Panc1 (cell line): ENCODE data around the gene ZNF845. TPM values are rescaled to one million over a fixed set of nuclear protein-coding genes. Genes with fewer than 3 reads are reported as not detected.
"Not testable (repeated sequence)": the region's sequence is repeated elsewhere in the genome, so short reads cannot be mapped to it uniquely, and the experiment has no call there.

Source experiments
- ATAC-seq: fragments of 200-7000 bp; cut with Tn5 transposase; 2 replicates; pipeline ENCODE4 v1.9.1; 2020; ENCODE audit warnings: mild to moderate bottlenecking, moderate library complexity
- BruUV-seq: library from RNA; stranded (reverse); fragments of 400-500 nt; replicated peaks from 2 replicates; lab custom pipeline; 2021; lab: Mats Ljungman, UMichigan
- CTCF ChIA-PET: fragments of 300-600 bp; sonication (Branson Sonifier 250); formaldehyde crosslinking; loops from one replicate; lab custom pipeline; 2022; ENCODE audit warnings: antibody characterized with exemption; lab: Charles Lee
- POLR2A ChIA-PET: fragments of 300-600 bp; sonication (Branson Sonifier 250); formaldehyde crosslinking; loops from one replicate; lab custom pipeline; 2022; ENCODE audit warnings: antibody characterized with exemption; lab: Charles Lee
- DNase-seq: peaks from one replicate; pipeline ENCODE4 v3.0.0-alpha.2; 2010; ENCODE audit warnings: low read depth, low spot score
- H3K27ac ChIP-seq: 2 replicates; pipeline ENCODE4 v1.5.1; 2011; ENCODE audit warnings: mild to moderate bottlenecking, low read length, inconsistent platforms
- H3K27me3 ChIP-seq: fragments of 200-500 bp; sonication (Bioruptor generic); 2 replicates; pipeline ENCODE4 v1.6.0; 2014; ENCODE audit warnings: low read length, inconsistent platforms; ENCODE audit not compliant: control insufficient read depth, insufficient read depth
- H3K36me3 ChIP-seq: fragments of 200-500 bp; sonication (Bioruptor generic); 2 replicates; pipeline ENCODE4 v1.5.1; 2014; ENCODE audit warnings: inconsistent platforms, mild to moderate bottlenecking, low read length, moderate library complexity; ENCODE audit not compliant: control insufficient read depth, insufficient read depth
- H3K4me1 ChIP-seq: 2 replicates; pipeline ENCODE4 v1.5.1; 2011; ENCODE audit warnings: inconsistent platforms, mild to moderate bottlenecking, low read length, moderate library complexity; ENCODE audit not compliant: control insufficient read depth, insufficient read depth
- H3K4me3 ChIP-seq, 2 experiments: 2 replicates each; pipeline ENCODE4 v1.5.1; 2011 to 2012; ENCODE audit warnings: low read depth in 2 of 2, low read length in 2 of 2, mild to moderate bottlenecking in 2 of 2, inconsistent platforms in 1 of 2, moderate library complexity in 1 of 2
- H3K9me3 ChIP-seq: fragments of 200-500 bp; sonication (Bioruptor generic); 2 replicates; pipeline ENCODE4 v1.5.1; 2014; ENCODE audit warnings: low read depth, mild to moderate bottlenecking, inconsistent platforms, low read length, moderate library complexity; ENCODE audit not compliant: control insufficient read depth, insufficient read depth
- POLR2AphosphoS5 ChIP-seq: IDR thresholded peaks from 2 replicates; pipeline ENCODE4 v1.6.1; 2012; ENCODE audit warnings: mild to moderate bottlenecking, low read depth, low read length, moderate library complexity
- SIN3A ChIP-seq: IDR thresholded peaks from 2 replicates; pipeline ENCODE4 v1.6.1; 2012; ENCODE audit warnings: low read depth, mild to moderate bottlenecking, low read length, moderate library complexity, borderline replicate concordance; ENCODE audit not compliant: insufficient read depth
- TCF7L2 ChIP-seq: IDR thresholded peaks from 2 replicates; pipeline ENCODE4 v1.6.1; 2011; ENCODE audit warnings: mild to moderate bottlenecking, low read depth, low read length, inconsistent platforms
- in situ Hi-C: cut with HindIII; loops from 2 replicates; pipeline ENCODE4 v1.10.0; 2016; ENCODE audit warnings: low sequenced_read_pairs, low pct_unique_long_range_greater_than_20kb
- intact Hi-C: fragments of 100-400 bp; cut with micrococcal nuclease; formaldehyde crosslinking; loops from one replicate; pipeline ENCODE4 v1.10.0; 2022; ENCODE audit not compliant: unreplicated experiment
- total RNA-seq: library from RNA; stranded (reverse); gene quantifications from one replicate; pipeline ENCODE4 v1.2.1, GENCODE V29; 2021; ENCODE audit not compliant: unreplicated experiment
- TF ChIP-seq, protein P1 (sequence below), 2 experiments: IDR thresholded peaks; 2 replicates each; pipeline ENCODE4 v1.6.1; 2011 to 2012; ENCODE audit warnings: low read depth in 2 of 2, control low read depth in 1 of 2, low read length in 1 of 2, mild to moderate bottlenecking in 1 of 2, moderate library complexity in 1 of 2; ENCODE audit not compliant: insufficient read depth in 1 of 2
- TF ChIP-seq, protein P2 (sequence below): fragments of 450-650 bp; IDR thresholded peaks from 2 replicates; pipeline ENCODE4 v1.5.1; 2017; ENCODE audit warnings: mild to moderate bottlenecking

The ZNF845 gene
- total RNA-seq, 1 experiment from 2014 or later: 12.3 TPM

DNA sequence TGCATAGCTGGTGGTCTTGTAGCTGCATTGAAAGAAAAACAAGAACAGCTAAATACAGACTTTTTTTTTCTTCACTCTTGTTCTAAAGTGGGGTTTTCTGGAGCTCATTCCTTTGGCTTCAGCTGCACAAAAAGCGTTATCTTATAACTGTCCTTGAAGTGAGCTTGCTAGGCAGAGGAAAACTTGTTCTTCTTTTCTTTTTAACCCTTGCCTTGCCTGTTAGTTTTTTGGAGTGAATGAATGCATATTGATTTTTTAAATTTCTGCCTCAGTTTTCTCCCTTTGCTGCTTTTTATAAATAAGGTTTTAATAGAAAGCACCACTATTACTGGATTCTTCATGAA is 62.9 kb downstream of the ZNF845 start:
- DNase-seq: no peak
- CTCF ChIA-PET: interaction anchor here (0.7 to 1.2 kb wide), 2 partner anchors 21 to 23 kb away, joined by 3 to 8 read pairs; no protein-coding TSS in a partner anchor
- ATAC-seq: no peak
- H3K27me3 ChIP-seq: no peaks in the 10 kb centered on the region
- no peak for TF ChIP-seq TCF7L2
- TF ChIP-seq, protein P1, sequence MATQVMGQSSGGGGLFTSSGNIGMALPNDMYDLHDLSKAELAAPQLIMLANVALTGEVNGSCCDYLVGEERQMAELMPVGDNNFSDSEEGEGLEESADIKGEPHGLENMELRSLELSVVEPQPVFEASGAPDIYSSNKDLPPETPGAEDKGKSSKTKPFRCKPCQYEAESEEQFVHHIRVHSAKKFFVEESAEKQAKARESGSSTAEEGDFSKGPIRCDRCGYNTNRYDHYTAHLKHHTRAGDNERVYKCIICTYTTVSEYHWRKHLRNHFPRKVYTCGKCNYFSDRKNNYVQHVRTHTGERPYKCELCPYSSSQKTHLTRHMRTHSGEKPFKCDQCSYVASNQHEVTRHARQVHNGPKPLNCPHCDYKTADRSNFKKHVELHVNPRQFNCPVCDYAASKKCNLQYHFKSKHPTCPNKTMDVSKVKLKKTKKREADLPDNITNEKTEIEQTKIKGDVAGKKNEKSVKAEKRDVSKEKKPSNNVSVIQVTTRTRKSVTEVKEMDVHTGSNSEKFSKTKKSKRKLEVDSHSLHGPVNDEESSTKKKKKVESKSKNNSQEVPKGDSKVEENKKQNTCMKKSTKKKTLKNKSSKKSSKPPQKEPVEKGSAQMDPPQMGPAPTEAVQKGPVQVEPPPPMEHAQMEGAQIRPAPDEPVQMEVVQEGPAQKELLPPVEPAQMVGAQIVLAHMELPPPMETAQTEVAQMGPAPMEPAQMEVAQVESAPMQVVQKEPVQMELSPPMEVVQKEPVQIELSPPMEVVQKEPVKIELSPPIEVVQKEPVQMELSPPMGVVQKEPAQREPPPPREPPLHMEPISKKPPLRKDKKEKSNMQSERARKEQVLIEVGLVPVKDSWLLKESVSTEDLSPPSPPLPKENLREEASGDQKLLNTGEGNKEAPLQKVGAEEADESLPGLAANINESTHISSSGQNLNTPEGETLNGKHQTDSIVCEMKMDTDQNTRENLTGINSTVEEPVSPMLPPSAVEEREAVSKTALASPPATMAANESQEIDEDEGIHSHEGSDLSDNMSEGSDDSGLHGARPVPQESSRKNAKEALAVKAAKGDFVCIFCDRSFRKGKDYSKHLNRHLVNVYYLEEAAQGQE (IDR thresholded peaks at IDR 0.05; ENCODE audit: insufficient read depth in 1 of 2, low read depth in 2 of 2, low read length in 1 of 2): no peak
- TF ChIP-seq, protein P2, sequence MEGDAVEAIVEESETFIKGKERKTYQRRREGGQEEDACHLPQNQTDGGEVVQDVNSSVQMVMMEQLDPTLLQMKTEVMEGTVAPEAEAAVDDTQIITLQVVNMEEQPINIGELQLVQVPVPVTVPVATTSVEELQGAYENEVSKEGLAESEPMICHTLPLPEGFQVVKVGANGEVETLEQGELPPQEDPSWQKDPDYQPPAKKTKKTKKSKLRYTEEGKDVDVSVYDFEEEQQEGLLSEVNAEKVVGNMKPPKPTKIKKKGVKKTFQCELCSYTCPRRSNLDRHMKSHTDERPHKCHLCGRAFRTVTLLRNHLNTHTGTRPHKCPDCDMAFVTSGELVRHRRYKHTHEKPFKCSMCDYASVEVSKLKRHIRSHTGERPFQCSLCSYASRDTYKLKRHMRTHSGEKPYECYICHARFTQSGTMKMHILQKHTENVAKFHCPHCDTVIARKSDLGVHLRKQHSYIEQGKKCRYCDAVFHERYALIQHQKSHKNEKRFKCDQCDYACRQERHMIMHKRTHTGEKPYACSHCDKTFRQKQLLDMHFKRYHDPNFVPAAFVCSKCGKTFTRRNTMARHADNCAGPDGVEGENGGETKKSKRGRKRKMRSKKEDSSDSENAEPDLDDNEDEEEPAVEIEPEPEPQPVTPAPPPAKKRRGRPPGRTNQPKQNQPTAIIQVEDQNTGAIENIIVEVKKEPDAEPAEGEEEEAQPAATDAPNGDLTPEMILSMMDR: no peak
- no peak for TF ChIP-seq POLR2AphosphoS5
- TF ChIP-seq SIN3A: no peak
- peak overlapping the region; percentile 86 to 88; a peak in 3 of 4 replicates for H3K4me3 ChIP-seq
- BruUV-seq: no TSS peak
- intact Hi-C loops: no loop called here
- H3K4me1 ChIP-seq: peaks cover 3% of the 10 kb centered on the region; the same call in 1 of the 2 replicates
- in situ Hi-C loops: no loop called here
- no peak overlapping the region for H3K27ac ChIP-seq
- H3K36me3 ChIP-seq: peaks cover 3% of the 10 kb centered on the region; the same call in 1 of the 2 replicates
- H3K9me3 ChIP-seq: peaks cover 7% of the 10 kb centered on the region; the same call in 1 of the 2 replicates
- POLR2A ChIA-PET: no interaction called here

DNA sequence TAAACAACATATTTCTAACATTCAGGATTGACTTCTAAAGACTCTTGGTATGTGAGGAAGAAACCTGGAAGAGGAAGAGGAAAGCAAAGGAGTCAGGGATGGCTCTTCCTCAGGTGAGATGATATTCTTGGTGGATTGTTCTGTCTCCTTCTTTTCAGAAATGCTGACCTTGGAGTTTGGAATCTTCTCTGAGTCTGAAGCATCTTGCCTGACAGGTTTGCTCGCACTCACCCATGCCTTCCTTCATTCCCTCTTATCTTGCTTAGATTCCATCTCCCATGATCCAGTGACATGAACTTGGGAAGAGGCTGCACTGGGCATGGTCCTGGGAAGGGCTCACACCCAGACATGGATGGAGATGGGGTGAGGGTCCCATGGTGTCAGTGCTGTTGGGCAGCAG is 64.4 kb downstream of the ZNF845 start:
- H3K4me3 ChIP-seq, H3K4me1 ChIP-seq, intact Hi-C loops, H3K27ac ChIP-seq, in situ Hi-C loops, POLR2A ChIA-PET, H3K9me3 ChIP-seq, H3K27me3 ChIP-seq, CTCF ChIA-PET, H3K36me3 ChIP-seq, BruUV-seq, DNase-seq, ATAC-seq: not testable (repeated sequence)

Other genes starting within 250 kb of the ZNF845 start
- gene ZNF160, start 230.3 kb upstream of the ZNF845 start, total RNA-seq: 29.1 TPM
- not detected for gene ZNF415, start 200.8 kb upstream of the ZNF845 start, total RNA-seq
- 18.8 TPM for gene ZNF347, start 174.7 kb upstream of the ZNF845 start, total RNA-seq
- 7.0 TPM for gene ZNF665, start 140.4 kb upstream of the ZNF845 start, total RNA-seq
- gene ZNF677, start 78.9 kb upstream of the ZNF845 start, total RNA-seq: 32.8 TPM
- not detected for gene VN1R2, start 75.5 kb upstream of the ZNF845 start, total RNA-seq
- gene VN1R4, start 66.0 kb upstream of the ZNF845 start, total RNA-seq: not detected
- 23.4 TPM for gene ZNF525, start 32.0 kb downstream of the ZNF845 start, total RNA-seq
- gene ZNF765, start 61.4 kb downstream of the ZNF845 start, total RNA-seq: 15.3 TPM
- gene ZNF761, start 98.2 kb downstream of the ZNF845 start, total RNA-seq: 21.8 TPM
- gene ZNF813, start 134.0 kb downstream of the ZNF845 start, total RNA-seq: 9.6 TPM
- 25.0 TPM for gene ZNF331, start 204.4 kb downstream of the ZNF845 start, total RNA-seq